Stimulated activated naive CD8-positive, alpha-beta T cell treated with anti-CD3 and anti-CD28 coated beads, Interleukin-15, Interleukin-2, amounts not matched to agents 100 U/mL and 50 U/mL, for 24 hours (primary cell): ENCODE results near the gene EEF1A1.
"Not testable (repeated sequence)": the region's sequence is repeated elsewhere in the genome, so short reads cannot be mapped to it uniquely, and the experiment has no call there.

Experiments
- ATAC-seq: fragments of 150-1000 bp; cut with Tn5 transposase; one replicate; pipeline ENCODE4 v1.10.0; 2021
- DNase-seq: peaks from one replicate; pipeline ENCODE4 v3.0.0; 2021

The EEF1A1 gene

GRCh38 chr6:73538116-73538779, 17.4 kb upstream of the EEF1A1 start:
- no peak for ATAC-seq

GRCh38 chr6:73537677-73538076, 16.8 kb upstream of the EEF1A1 start:
- ATAC-seq (peak; percentile 59), DNase-seq (no peak)

More at GRCh38 chr6:73538116-73538779, 17.4 kb upstream of the EEF1A1 start:
- no peak for DNase-seq

GRCh38 chr6:73534628-73535027, 13.8 kb upstream of the EEF1A1 start:
- ATAC-seq (no peak), DNase-seq (no peak)

GRCh38 chr6:73532293-73532692, 11.5 kb upstream of the EEF1A1 start:
- ATAC-seq (no peak), DNase-seq (no peak)

- ATAC-seq: no peak
Measured at GRCh38 chr6:73528897-73529296, 8.1 kb upstream of the EEF1A1 start.

GRCh38 chr6:73525546-73526330, 4.9 kb upstream of the EEF1A1 start:
- DNase-seq: no peak
- no peak for ATAC-seq

More at GRCh38 chr6:73528897-73529296, 8.1 kb upstream of the EEF1A1 start:
- DNase-seq: no peak

GRCh38 chr6:73523434-73524123, 2.7 kb upstream of the EEF1A1 start:
- ATAC-seq: peak; percentile 44
- peak; percentile 86 for DNase-seq

GRCh38 chr6:73521351-73521985, 636 bp upstream of the EEF1A1 start:
- peak; percentile 80 for DNase-seq
- ATAC-seq: peak; percentile 35

GRCh38 chr6:73519926-73520687, 725 bp downstream of the EEF1A1 start:
- DNase-seq (peak; percentile 80), ATAC-seq (peak; percentile 40)

- DNase-seq, ATAC-seq: not testable (repeated sequence)
Measured at GRCh38 chr6:73518982-73519881, 1.6 kb downstream of the EEF1A1 start.

- DNase-seq: not testable (repeated sequence)
Measured at GRCh38 chr6:73518100-73518981, 2.5 kb downstream of the EEF1A1 start.

GRCh38 chr6:73516514-73517489, 4.0 kb downstream of the EEF1A1 start:
- ATAC-seq: no peak
- DNase-seq: no peak

More at GRCh38 chr6:73518100-73518981, 2.5 kb downstream of the EEF1A1 start:
- not testable (repeated sequence) for ATAC-seq

GRCh38 chr6:73515204-73515655, 5.6 kb downstream of the EEF1A1 start:
- DNase-seq: peak; percentile 34

GRCh38 chr6:73514746-73515110, 6.1 kb downstream of the EEF1A1 start:
- ATAC-seq: peak; percentile 25
- peak; percentile 50 for DNase-seq

More at GRCh38 chr6:73515204-73515655, 5.6 kb downstream of the EEF1A1 start:
- peak; percentile 15 for ATAC-seq

GRCh38 chr6:73513496-73513854, 7.4 kb downstream of the EEF1A1 start:
- ATAC-seq: peak; percentile 7
- DNase-seq: no peak

- DNase-seq (no peak), ATAC-seq (no peak)
Measured at GRCh38 chr6:73511796-73512195, 9.0 kb downstream of the EEF1A1 start.

GRCh38 chr6:73509851-73510250, 11.0 kb downstream of the EEF1A1 start:
- no peak for ATAC-seq
- no peak for DNase-seq

GRCh38 chr6:73508776-73509175, 12.1 kb downstream of the EEF1A1 start:
- no peak for ATAC-seq
- DNase-seq: no peak
